GM18517 (cell line): ENCODE results near the gene RAP2B.
A peak's percentile ranks its signal among the peaks of the same experiment; 100 is the strongest.

Source experiments
- ATAC-seq: cut with Tn5 transposase; IDR thresholded peaks from one replicate; pipeline ENCODE4 v1.9.1; 2021; ENCODE audit warnings: mild to moderate bottlenecking, moderate library complexity; ENCODE audit not compliant: unreplicated experiment

RAP2B gene

DNA sequence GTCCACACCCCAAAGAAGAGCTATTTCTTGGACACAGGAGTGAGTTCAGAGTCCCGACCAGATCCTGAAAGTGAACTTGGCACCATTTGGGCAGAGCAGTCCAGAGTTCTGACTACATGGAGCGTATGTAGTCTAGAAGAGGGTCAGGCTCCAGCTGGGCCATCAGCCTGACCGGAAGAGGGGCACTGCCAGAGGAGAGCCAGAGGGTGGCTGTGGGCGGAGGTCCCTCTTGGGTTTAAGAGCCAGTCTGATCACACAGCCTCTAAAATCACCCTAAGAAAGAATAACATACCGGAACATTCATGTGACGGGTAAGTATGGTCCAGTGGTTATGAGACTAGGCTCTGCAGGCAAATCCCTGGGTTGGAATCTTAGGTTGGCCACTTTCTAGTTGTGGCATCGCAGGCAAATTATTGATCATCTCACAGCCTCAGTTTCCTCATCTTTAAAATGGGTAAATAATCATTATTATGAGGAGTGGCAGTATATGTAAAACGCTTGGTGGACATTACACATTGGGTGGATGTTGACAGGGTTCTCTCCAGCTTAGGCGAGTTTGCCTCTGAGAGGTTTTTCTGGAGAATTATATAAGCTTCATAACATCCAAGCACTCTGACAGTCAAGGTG lies 2.1 kb upstream of the RAP2B start:
- ATAC-seq, result no peak

DNA sequence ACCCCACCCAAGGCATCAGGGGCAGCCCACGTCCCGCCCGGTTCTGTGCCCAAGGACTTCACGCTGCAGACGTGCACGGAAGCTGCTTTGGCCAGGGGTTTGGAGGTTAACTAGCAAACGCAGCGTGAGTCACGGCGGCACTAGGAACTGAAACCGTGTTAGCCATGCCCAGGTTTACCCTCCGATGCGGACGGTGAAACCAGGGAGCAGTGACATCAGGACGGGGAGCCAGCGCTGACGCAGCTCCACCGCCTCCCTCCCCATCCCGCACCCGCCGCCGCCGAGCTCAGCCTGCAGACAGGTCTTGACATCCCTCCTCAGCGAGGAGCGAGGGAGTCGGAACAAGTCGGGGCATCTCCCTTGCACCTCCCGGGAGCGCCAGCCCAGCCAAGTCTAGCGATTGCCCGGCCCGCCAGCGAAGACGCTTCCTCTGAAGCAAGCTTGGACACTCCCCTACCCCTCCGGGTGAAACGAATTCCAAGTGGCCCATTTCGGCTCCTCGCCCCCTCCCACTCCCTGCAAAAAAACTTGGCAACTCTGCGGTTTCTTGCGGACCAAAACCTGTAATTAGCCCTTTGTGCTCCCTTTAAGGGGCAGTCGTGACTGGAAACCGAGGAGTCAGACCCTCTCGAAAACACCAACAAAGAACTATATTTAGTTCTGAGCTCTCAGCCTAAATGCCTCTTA lies 1.4 kb upstream of the RAP2B start:
- ATAC-seq, result peak; percentile 41

DNA sequence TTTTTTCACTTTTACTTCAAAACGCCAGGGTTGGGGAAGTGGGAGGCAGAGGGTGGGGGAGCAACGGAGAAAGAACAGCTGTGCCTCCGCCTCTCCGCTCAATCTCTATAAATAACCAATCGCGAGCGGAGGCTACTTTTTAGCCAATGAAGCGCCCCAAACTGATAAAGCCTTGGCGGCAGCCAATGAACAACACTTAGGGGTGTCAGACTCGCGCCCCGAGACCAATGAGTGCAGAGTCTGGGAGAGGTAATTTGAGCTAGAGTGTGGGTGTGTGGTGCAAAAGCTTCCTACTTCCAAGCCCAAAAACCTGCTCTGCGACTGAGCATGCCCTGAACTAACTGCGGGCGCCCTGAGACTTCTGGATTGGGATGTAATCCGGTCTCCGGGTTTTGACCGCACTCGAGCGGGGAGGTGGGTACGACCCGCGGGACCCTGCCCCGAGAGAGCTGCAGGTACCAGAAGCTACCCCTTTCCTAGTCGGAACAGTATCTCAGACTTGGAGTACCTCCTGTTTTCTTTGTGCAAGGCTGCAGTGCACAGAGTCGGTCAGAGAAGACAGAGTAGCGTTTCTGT lies 800 bp upstream of the RAP2B start:
- ATAC-seq, result peak; percentile 87

DNA sequence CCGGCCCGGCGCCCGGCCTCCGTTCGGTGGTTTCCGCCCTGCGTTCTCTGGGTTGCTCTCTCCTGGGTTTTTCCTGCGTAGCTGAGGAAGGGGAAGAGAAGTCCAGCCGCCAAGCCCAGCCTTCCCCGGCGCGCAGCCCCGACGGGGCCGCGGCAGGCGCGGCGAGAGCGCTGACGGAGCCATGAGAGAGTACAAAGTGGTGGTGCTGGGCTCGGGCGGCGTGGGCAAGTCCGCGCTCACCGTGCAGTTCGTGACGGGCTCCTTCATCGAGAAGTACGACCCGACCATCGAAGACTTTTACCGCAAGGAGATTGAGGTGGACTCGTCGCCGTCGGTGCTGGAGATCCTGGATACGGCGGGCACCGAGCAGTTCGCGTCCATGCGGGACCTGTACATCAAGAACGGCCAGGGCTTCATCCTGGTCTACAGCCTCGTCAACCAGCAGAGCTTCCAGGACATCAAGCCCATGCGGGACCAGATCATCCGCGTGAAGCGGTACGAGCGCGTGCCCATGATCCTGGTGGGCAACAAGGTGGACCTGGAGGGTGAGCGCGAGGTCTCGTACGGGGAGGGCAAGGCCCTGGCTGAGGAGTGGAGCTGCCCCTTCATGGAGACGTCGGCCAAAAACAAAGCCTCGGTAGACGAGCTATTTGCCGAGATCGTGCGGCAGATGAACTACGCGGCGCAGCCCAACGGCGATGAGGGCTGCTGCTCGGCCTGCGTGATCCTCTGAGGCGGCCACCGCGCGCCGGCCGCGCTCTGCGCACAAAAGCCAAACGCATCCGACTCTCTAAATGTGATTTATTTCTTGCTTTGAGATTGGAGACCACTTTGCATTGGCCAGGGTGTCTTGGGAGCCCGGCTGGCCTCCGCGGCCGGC lies 727 bp downstream of the RAP2B start:
- ATAC-seq, result peak; percentile 1

DNA sequence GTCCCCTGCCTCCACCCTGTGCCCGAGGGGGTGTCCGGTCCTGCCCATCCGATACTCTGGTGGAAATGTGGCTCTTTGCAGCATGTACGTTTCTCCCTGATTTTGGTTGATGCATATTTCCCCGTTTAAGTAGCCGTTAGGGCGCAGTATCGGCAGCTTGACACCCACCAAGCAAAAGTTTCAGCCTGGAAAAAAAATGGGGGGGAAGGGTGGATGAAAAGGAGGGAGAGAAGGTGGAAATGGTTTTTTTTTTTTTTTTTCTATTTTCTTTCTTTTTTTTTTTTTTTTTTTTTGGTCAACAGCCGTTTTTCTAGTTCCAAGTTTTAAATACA lies 1.3 kb downstream of the RAP2B start:
- no peak for ATAC-seq

DNA sequence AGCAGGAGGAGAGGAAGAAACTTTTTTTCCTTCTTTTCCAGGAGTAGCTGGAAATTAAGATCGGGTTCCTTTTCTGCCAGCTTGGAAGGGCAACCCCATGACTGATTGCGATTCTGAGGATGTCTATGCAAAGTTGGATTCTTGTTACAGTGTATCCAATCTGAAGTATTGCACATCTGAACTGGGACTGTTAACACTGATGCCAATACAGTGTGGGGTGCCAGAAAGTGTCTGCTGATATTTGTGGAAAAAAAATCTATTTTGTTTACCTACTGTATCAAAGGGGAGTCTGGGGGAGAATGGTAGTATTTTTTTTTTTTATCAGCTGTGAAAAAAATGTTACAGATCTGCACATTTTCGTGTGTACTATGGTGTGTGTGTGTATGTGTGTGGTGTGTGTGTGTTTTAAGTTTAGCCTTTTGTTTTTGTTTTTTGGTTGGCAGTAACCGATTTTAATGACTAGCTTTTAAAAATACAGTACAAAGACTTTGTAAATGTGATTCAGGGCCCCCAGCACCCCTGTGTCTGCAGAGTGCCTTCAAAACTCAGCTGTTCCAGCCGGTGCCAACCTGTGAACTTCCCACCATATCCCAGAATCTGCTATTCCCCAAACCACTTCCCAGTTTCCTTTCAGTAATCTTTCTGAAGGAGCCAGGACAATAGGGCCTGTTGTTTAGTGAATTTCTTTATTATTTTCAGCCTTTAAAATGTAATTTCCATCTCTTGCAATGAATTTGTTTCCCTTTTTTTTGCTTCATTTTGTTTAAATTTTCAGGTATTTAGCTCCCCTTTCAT lies 1.9 kb downstream of the RAP2B start:
- ATAC-seq, result no peak

DNA sequence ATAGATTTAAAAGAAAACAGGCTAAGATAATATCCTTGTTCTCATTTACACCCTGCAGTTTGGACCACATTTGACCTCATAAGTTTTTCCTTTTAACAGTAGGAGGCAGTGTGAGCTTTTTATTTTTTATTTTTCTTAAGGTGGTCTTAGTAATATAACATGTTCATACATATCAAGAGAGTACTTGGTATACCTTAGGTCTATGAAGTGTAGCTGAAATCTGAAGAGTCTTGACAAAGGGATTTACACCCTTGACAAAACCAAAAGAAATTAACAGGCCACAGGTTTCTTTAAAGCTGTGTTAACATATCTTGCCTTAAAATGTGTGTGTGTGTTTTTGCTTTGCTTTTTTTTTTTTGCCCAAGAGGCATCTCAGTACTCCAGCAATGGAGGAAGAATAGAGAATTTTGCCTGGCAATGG lies 3.2 kb downstream of the RAP2B start:
- ATAC-seq, result no peak

DNA sequence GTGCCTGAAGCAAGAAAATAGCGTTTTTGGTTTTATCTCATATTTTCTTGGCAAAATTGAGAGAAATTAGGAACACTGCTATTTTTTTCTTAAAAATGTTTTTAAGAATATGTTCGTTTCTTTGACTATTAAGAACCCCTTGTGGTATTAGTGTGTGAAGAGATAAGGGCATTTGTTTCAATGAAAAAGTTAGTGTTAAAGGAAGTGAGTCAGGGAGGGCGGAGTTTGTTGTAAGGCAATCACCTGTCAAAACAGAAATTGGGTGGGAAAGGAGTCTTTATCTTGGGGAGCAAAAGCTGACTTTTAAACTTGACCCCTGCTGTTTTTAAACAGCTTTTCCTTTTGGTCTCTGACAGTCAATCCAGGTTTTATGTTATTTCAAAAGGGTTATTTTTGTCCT lies 4.2 kb downstream of the RAP2B start:
- ATAC-seq, result no peak

DNA sequence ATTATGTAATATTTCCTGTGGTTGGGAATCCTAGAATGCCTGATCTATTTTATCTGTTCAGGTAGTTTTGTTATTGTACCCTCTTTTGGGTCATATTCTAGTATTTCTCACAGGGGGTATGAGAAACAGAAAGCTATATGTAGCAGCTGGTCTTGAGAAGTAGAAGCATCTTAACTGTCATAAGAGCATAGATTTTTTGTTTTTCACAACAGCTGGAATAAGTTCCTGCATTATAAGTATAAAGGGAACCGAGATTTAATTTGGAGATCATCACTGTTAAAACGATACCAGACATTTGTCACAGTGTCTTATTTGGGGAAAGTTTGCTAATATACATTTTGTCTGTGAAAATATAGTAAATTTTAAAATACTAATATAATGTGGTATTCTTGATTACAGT lies 4.8 kb downstream of the RAP2B start:
- ATAC-seq, result no peak

DNA sequence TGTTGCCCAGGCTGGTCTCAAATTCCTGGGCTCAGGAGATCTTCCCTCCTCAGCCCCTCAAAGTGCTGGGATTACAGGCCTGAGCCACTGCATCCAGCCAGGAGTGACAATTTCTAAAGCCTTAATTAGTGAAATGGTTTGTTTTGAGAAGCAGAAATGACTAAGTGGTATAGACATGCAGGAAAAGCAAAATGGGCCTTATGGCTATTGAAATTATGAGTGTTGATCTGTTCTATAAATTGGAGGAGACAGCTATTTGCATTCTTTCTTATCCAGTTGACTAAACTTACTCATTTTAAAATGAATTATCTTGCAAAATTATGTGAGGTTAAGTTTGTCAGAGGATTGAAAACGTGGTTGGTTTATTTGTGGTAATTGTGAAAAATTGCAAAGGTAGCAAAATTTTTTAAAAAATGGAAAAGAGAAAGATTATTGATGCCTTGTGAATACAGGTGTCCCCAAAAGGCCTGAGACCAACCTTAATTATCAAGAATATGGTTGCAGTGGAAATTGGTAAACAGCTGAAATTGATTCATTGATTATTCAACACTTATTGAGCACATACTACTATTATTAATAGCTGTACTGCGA lies 7.9 kb downstream of the RAP2B start:
- no peak for ATAC-seq

DNA sequence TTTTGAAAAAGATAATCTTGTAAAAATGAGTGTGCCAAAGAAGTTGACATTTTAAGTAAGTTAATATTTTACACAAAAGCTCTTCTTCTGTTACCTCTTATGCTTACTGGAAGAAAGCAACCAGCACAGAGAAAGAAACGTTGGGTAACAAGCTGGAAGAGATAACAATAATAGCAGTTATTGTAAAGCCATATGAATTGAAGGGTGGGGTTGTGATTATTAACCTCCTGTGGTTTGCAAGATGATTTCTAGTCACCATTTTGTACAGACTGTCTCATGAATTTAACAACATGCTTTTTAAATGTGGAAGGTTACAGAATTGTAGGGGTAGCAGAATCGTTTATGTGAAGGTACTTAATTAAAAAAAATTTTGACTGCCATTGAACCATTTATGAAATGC lies 9.2 kb downstream of the RAP2B start:
- ATAC-seq, result no peak

DNA sequence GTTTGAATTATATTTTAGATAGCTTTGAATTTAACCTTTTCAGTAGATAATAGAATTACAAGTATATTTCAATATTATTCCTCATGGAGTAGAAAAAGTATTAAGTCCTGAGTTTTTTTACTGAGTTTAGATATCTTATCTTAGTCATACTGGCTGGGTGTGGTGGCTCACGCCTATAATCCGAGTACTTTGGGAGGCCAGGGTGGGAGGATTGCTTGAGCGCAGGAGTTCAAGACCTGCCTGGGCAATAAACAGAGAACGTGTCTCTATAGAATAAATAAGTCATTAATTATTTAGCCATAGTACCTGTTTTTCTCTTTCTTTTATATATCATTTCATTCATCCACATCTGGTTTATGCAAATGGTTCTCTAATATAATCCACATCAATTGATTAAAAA lies 9.9 kb downstream of the RAP2B start:
- ATAC-seq, result no peak

DNA sequence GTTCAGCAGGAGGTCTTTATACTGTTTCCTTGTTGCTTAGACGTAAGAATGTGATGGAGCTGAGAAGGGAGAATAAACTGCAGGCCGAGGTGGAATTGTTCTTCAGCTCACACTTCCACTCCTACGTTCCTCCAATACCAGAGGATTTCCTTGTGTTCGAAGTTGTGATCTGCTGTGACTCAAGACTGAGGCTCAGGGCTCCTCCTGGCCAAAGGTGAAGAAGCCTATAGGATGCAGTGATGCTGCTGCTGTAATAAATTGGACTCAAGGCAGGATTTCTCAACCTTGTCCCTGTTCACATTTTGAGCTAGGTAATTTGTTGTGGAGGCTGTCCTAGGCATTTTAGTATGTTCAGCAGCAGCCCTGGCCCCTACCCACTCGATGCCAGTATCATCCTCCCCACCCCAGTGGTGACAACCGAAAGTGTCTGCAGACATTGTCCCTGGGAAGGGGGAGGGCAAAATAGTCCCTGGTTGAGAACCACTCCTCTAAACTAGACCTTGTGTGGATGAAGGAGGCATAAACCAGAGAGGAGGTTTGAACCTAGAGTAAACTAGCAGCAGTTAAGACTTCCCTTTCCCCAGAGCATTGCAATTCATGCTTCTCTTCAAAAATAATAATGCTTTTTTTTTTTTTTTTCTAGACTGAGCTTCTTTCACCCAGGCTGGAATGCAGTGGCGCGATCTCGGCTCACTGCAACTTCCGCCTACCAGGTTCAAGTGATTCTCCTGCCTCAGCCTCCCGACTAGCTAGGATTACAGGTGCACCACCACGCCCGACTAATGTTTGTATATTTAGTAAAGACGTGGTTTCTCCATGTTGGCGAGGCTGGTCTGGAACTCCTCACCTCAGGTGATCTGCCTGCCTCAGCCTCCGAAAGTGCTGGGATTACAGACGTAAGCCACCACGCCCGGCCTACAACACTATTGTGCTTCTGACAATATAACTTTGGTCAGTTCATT lies 11.1 kb downstream of the RAP2B start:
- no peak for ATAC-seq

DNA sequence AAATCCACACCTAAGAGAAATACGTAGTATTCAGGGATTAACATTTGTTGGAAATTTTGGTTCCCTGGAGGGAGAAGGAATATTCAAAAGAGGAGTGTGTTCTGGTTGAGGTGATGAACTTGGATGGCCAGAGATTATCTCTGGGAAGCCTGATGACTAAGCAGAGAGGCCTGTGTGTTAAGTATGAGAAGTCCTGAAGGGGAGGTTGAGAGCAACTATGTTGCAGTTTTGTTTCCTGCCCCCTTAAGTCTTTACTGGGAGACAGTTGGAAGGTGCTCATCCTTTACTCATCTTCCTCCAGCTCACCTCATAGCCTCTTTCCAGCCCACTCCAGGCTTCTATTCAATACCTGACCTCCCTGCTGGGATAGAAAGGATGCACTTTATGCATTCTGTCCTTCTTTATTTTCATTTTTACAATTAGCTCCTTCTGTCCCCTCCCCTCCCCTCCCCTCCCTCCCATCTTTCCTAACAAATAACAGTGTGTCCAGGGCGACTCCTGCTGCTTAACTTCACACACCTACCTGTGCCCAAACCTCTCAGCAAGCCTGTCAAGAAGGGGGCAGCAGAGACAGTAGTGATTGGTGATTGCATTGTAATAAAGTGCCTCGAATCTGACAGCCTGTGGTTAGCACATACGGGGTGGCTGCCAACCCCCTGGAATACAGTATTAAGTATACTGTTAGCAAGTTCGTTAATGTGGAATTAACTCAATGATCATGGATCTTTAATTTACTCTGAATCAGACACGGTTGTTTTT lies 11.9 kb downstream of the RAP2B start:
- no peak for ATAC-seq

DNA sequence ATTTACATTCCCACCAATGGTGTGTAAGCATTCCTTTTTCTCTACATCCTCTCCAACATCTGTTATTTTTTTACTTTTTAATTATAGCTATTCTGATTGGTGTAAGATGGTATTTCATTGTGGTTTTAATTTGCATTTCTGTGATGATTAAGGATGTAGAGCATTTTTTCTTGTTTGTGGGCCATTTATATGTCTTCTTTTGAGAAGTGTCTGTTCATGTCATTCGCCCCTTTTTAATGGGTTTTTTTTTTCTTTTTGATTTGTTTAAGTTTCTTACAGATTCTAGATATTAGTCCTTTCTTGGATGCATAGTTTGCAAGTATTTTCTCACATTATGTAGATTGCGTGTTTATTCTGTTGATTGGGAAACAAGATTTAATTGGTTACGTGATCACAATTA lies 14.2 kb downstream of the RAP2B start:
- no peak for ATAC-seq

DNA sequence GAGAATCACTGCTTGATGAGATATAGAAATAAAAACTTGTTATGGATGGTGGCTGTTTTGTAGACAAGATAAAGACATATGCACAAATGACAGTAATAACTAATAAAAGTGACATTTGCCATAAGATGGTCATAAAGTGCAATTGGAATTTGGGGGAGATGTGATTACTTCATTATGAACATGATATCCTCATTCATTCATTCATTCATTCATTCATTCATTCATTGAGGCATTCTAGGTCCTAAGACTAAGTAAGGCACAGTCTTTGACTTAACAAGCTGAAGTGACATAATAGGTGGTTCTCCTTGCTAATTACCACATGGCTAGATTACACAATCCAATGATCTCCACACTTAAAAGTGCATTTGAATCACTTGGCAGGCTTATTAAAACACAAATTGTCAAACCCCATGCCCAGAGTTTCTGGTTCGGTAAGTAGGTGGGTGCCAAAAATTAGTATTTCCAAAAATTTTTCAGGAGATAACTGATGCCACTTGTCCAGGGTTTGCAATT lies 18.9 kb downstream of the RAP2B start:
- ATAC-seq, result no peak

DNA sequence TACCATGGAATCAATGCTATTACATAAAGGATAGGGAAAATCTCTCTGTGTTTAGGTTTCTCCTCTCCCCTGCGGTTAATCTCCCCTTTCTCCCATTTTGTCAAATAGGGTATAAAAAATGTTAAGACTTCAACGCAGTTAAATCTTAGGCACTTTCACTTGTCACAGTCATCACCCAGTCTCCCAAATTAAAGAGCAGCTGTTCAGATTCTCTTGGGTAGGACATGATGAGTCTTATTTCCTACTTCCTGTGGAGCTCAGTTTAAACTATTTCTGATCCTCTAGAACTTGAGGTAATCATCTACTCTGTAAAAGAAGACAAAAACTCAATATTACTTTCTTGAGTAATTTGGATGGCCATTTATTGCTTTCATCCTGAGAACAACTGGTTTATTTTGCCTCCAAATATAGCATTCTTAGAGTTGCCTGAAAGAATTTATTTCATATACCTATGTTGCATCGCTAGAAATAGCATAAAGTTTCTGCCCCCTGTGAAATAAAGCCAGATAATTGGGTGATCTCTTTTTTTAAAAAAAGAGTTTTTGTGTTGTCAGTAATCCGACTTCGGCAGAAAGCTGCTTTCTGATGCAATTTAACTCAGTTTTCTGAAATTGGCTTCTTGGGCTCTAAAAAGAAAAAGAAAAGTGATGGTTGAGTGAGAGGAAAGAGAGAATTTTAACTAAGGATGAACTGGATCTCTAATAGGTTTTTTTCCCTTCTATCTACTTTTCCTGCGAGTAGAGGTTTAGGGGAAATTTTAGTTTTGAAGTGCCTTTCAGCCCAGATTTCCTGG lies 20.7 kb downstream of the RAP2B start:
- ATAC-seq, result no peak

DNA sequence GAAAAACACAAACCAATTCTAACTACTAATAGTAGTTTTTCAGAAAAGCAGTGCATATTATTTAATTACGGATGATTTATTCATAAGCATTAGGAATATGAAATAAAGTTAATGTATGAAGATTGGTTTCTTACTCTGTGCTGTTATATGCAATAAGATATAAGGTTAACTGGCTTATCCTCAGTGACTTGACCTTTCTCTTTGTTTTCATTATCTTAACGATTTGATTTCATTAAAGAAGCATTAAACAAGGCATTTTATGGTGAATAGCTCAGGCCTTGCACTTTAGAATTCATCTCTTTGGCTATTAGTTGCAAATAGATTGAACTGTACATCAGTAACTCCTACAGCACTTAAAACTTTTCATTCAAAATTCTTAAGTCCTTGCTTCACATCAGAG lies 28.9 kb downstream of the RAP2B start:
- no peak for ATAC-seq
